NCI-H524 (cell line): ENCODE measurements around the gene RPS4Y1.

Source experiments
- DNase-seq, 2 experiments: peaks; one replicate each; lab custom pipeline; 2025; lab: John Stamatoyannopoulos, UW

The RPS4Y1 gene

DNA sequence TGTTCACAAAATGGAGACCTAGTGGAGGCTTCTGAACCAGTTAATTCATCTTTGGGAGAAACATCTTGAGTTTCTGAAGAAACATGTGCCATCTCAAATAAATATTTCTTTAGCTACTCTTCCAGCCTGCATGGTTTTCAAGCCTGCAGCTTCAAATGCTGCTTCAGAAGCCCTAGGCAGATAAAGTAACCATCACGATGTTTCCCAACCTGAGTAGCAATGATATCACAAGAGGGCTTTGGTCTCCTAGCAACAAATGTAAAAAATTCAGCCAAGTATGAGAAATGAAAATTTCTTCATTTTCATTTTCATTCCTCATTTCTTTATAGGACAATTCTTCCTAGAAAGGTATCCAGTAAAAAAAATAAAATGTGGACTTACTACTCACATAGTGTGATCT lies 42.2 kb downstream of the RPS4Y1 start:
- DNase-seq, result no peak

DNA sequence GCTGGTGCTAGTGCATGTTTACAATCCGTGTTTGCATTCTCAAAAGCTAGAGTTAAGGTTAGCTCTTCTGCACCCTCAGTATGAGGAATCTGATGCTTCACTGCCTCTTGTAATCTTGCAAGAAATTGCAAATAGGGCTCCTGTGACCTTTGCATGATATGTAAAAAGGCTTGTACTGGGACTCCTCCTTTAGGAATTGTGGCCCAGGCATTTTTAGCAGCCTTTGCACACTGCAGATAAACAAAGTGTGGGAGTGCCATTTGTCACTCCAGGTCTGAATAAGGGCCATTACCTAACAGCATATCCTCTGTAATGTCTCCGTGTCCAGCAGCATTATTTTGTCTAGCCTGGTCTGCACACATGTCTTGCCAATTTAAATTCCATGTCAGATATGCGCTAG lies 44.5 kb downstream of the RPS4Y1 start:
- no peak for DNase-seq

DNA sequence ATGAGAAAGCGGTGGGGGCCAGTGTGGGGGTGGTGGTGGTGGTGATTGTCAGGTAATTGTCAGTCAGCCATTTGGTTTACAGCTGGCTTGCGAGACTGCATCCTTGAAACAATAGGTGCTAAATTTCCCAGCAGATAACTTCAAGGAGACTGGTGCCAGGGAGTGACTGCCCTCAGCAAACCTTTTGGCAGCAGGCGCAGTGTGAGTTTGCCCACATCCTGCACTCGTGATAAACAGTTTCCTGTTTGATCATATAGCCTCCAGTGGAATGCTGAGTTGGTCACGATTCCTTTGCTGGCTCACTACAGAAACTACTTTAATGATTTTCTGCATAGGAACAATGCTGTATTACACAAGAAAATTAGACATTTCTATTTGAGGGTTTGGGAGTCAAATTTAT lies 46.0 kb downstream of the RPS4Y1 start:
- no peak for DNase-seq

DNA sequence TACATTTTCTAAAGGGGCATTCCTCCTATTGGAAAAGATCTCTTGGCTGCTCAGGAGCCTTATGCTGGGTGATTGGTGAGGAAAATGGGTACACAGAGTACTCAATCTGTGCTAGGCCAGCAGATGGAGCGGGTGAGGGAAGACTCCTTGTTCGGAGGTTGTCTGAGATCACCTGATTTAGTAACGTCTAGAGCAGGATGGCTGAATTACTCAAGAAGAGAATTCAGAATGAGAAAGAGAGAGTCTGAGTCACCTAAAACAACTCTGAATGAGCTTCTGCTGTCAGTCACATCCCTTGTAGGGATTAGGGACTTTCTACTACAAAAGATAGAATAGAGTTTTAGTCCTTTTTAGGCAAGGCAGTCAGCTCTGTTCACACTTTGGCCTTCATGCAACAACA lies 46.6 kb downstream of the RPS4Y1 start:
- no peak for DNase-seq

DNA sequence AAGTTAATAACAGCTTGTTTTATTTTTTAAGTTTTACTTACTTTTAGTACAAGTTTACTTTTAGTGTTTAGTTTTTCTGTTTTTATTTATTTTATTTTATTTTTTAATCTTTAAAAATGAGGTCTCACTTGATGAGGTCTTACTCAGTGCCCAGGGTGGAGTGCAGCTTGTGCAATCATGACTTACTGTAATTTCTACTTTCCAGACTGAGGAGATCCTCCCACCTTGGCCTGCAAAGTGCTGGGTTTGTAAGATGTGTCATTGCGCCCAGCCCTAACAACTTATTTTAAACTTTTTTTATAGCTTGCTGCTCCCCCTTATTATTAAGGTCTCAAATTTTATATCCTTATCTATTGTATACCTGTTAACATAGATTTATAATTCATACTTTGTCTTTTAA lies 52.1 kb downstream of the RPS4Y1 start:
- no peak for DNase-seq

DNA sequence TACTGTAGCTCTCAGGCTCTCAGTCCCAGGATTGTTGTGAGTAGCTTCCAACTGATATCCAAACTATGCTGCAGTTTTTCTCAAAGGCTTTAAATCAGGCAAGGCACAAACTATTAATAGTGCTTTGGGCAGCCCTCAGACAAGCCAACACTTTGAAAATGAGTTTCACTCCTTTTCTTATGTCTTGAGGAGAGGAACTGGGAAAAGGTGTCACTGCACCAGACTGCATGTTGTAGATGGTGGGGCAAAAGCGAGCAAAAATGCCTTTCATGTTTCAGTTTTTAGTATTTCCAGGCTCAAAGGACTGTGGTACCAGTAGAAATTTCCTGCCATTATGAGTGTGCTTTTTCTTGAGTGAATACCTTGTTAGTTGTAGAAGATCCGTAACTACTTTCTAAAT lies 54.6 kb downstream of the RPS4Y1 start:
- DNase-seq, result no peak

DNA sequence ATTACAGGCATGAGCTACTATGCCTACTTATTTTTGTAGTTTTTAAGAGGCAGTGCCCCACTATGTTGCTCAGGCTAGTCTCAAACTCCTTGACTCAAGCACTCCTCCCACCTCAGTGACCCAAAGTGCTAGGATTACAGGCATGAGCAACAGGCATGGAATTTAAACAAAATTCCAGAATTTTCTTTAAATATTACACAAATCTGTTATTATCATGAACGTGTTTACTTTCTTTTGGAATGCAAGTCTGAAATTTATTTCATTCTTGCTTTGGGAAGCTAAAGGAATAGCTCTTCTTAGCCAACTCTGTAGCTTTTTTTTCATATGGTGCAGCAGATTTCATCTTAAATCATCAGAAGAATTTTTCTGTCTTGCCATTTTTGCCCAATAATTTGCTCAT lies 66.0 kb downstream of the RPS4Y1 start:
- DNase-seq, result no peak

DNA sequence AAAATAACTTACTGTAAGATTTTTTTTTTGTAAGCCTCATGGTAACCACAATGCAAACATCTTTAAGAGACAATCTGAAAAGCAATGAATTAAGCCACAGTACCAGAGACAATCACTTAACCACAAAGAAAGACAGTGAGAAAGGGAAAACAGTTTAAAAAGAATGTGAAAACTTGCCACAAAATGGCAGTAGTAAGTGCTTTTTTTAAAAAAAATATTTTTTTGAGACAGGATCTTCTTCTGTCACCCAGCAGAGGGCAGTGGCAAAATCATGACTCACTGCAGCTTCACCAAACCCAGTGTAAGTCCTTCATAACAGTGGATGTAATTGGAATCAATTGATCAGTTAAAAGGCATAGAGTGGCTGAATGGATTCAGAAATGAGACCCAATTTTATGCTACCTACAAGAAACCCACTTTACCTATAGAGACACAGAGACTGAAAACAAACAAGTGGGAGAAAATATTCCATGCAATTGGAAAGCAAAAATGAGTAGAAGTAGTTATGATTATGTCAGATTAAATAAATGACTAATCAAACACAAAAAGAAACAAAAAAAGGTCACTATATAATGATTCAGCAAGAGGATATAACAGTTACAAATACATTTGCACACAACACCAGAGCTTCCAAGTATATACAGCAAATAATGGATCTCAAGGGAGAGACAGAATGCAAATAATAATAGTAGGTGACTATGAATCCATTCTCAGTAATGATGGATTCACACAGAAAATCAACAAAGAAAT lies 71.8 kb downstream of the RPS4Y1 start:
- no peak for DNase-seq
